MM.1S (cell line): ENCODE data around the gene NCS1.

ENCODE experiments used
- DNase-seq: peaks from one replicate; pipeline ENCODE4 v3.0.0-alpha.2; 2015
- H2AFZ ChIP-seq: fragments of 300-600 bp; sonication (generic); 2 replicates; pipeline ENCODE4 v1.6.0; 2016; ENCODE audit warnings: antibody characterized with exemption, low read length
- H3F3A ChIP-seq: fragments of 300-600 bp; sonication (generic); 2 replicates; pipeline ENCODE4 v1.6.1; 2016; ENCODE audit warnings: mild to moderate bottlenecking, antibody characterized with exemption, low read length, moderate library complexity, mixed read lengths; ENCODE audit not compliant: insufficient read depth
- H3K27ac ChIP-seq: fragments of 300-600 bp; sonication (generic); 2 replicates; pipeline ENCODE4 v1.5.1; 2016; ENCODE audit warnings: mild to moderate bottlenecking, low read length
- H3K27me3 ChIP-seq: fragments of 300-600 bp; sonication (generic); replicated peaks from 2 replicates; pipeline ENCODE4 v1.6.0; 2016; ENCODE audit warnings: low read length; ENCODE audit not compliant: insufficient read depth
- H3K36me3 ChIP-seq: fragments of 300-600 bp; sonication (generic); replicated peaks from 2 replicates; pipeline ENCODE4 v1.6.1; 2016; ENCODE audit warnings: mild to moderate bottlenecking, low read length, mixed read lengths; ENCODE audit not compliant: insufficient read depth
- H3K4me1 ChIP-seq: fragments of 300-600 bp; sonication (generic); 2 replicates; pipeline ENCODE4 v1.6.1; 2016; ENCODE audit warnings: low read length, mixed read lengths
- H3K4me2 ChIP-seq: fragments of 300-600 bp; sonication (generic); 2 replicates; pipeline ENCODE4 v1.6.0; 2016; ENCODE audit warnings: low read depth, low read length
- H3K4me3 ChIP-seq: fragments of 300-600 bp; sonication (generic); 2 replicates; pipeline ENCODE4 v1.5.1; 2016; ENCODE audit warnings: low read length, mixed read lengths
- H3K79me2 ChIP-seq: fragments of 300-600 bp; sonication (generic); 2 replicates; pipeline ENCODE4 v1.6.1; 2016; ENCODE audit warnings: mixed run types, low read length, mixed read lengths
- H3K9ac ChIP-seq: fragments of 300-600 bp; sonication (generic); 2 replicates; pipeline ENCODE4 v1.6.1; 2016; ENCODE audit warnings: low read length, mixed read lengths
- H3K9me2 ChIP-seq: fragments of 300-600 bp; sonication (generic); replicated peaks from 2 replicates; pipeline ENCODE4 v1.6.1; 2016; ENCODE audit warnings: mild to moderate bottlenecking, low read length, mixed read lengths; ENCODE audit not compliant: insufficient read depth
- H3K9me3 ChIP-seq: fragments of 300-600 bp; sonication (generic); replicated peaks from 2 replicates; pipeline ENCODE4 v1.6.1; 2016; ENCODE audit warnings: mild to moderate bottlenecking, low read length, mixed read lengths; ENCODE audit not compliant: insufficient read depth
- H4K20me1 ChIP-seq: fragments of 300-600 bp; sonication (generic); 2 replicates; pipeline ENCODE4 v1.6.1; 2016; ENCODE audit warnings: mild to moderate bottlenecking, low read length, moderate library complexity, mixed read lengths; ENCODE audit not compliant: insufficient read depth
- EZH2 ChIP-seq: fragments of 300-600 bp; sonication (generic); optimal IDR thresholded peaks from 2 replicates; pipeline ENCODE3; 2017; ENCODE audit warnings: low read depth, mild to moderate bottlenecking, antibody characterized with exemption, low read length, mixed read lengths
- EZH2phosphoT487 ChIP-seq: fragments of 300-600 bp; sonication (generic); IDR thresholded peaks from 2 replicates; pipeline ENCODE4 v1.6.1; 2018; ENCODE audit warnings: antibody characterized with exemption, low read length
- TF ChIP-seq, protein P1 (sequence below): fragments of 300-600 bp; sonication (generic); IDR thresholded peaks from 2 replicates; pipeline ENCODE4 v1.5.1; 2016; ENCODE audit warnings: antibody characterized with exemption, low read length, mixed read lengths

The NCS1 gene

DNA sequence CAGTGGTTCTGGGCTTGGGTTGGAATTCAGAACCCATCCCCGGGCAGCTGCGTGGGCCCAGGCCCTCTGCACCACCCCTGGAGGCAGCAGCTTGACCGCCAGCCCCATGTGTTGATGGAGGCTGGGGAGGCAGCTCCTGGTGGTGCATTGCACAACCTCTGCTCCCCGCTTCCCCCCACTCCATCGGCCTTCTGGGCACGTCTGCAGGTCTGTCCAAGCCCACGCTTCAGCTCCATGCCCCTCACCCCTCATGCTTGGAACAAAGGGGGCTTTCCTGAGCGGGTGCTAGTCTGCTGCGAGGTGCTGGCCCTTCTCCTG is 1.4 kb downstream of the NCS1 start:
- Histone ChIP-seq H3F3A (no peaks in the 10 kb centered on the region), H3K4me1 (no peaks in the 10 kb centered on the region), H3K36me3 (no peaks in the 10 kb centered on the region), H3K4me3 (no peak overlapping the region), H3K9ac (no peak overlapping the region), H3K9me2 (no peaks in the 10 kb centered on the region), H4K20me1 (no peaks in the 10 kb centered on the region), H3K9me3 (no peaks in the 10 kb centered on the region), H2AFZ (no peak overlapping the region), H3K4me2 (no peak overlapping the region), H3K27me3 (peaks cover 86% of the 10 kb centered on the region), H3K27ac (no peak overlapping the region), H3K79me2 (no peaks in the 10 kb centered on the region)
- TF ChIP-seq, protein P1, sequence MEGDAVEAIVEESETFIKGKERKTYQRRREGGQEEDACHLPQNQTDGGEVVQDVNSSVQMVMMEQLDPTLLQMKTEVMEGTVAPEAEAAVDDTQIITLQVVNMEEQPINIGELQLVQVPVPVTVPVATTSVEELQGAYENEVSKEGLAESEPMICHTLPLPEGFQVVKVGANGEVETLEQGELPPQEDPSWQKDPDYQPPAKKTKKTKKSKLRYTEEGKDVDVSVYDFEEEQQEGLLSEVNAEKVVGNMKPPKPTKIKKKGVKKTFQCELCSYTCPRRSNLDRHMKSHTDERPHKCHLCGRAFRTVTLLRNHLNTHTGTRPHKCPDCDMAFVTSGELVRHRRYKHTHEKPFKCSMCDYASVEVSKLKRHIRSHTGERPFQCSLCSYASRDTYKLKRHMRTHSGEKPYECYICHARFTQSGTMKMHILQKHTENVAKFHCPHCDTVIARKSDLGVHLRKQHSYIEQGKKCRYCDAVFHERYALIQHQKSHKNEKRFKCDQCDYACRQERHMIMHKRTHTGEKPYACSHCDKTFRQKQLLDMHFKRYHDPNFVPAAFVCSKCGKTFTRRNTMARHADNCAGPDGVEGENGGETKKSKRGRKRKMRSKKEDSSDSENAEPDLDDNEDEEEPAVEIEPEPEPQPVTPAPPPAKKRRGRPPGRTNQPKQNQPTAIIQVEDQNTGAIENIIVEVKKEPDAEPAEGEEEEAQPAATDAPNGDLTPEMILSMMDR, result no peak
- TF ChIP-seq EZH2phosphoT487 (no peak), EZH2 (no peak)
- no peak for DNase-seq

DNA sequence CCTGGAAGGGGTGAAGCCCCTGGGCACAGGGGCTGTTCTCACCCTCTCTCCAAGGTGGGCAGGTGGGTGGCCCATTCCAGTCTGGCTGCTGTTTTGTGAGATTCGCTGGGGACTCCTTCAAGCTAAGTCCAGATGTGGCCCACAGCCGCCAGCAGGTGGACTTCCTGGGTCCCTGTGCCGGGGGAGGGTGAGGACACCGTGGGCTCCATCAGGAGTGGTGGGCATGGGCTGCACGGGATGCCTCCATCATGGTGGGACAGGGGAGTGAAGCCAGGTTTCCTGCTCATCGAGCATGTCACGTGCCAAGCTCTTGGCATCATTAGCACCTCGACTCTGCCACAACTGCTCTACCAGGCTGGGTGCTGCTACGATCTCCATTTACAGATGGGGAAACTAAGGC is 1.8 kb downstream of the NCS1 start:
- Histone ChIP-seq H3K4me2 (no peak overlapping the region), H3K9me3 (no peaks in the 10 kb centered on the region), H3K4me1 (no peaks in the 10 kb centered on the region), H3K27ac (no peak overlapping the region), H3K4me3 (no peak overlapping the region), H2AFZ (no peak overlapping the region), H3F3A (no peaks in the 10 kb centered on the region), H3K36me3 (no peaks in the 10 kb centered on the region), H3K9me2 (no peaks in the 10 kb centered on the region), H3K79me2 (no peaks in the 10 kb centered on the region), H3K9ac (no peak overlapping the region), H3K27me3 (peaks cover 82% of the 10 kb centered on the region), H4K20me1 (no peaks in the 10 kb centered on the region)
- no peak for DNase-seq
- TF ChIP-seq, protein P1, result no peak
- TF ChIP-seq EZH2phosphoT487 (no peak), EZH2 (no peak)

DNA sequence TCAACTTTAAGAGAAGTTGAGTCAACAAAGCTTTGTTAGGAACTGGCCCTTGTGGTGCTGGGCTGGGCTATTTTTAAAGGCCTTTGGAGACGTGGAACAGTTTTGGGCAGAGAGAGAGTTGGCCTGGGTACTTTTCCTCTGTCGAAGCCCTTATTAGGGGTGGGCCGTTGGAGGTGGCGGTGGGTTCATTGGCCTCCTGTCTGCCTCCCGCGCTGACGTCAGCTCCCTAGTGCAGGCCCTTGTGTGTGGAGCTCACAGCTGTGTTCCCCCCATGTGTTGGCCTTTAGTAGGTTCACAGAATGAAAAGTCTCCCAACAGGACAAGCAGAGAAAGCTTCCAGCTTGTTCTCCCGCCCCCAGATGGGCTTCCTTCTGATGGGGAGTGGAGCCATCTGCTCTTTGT is 2.7 kb downstream of the NCS1 start:
- H3K27me3 ChIP-seq, result peaks cover 84% of the 10 kb centered on the region
- H3K27ac ChIP-seq, result no peak overlapping the region
- H3K9me3 ChIP-seq, result no peaks in the 10 kb centered on the region
- H3K79me2 ChIP-seq, result no peaks in the 10 kb centered on the region
- H4K20me1 ChIP-seq, result no peaks in the 10 kb centered on the region
- H3K4me3 ChIP-seq, result no peak overlapping the region
- no peaks in the 10 kb centered on the region for H3F3A ChIP-seq
- H3K4me2 ChIP-seq, result no peak overlapping the region
- no peaks in the 10 kb centered on the region for H3K9me2 ChIP-seq
- DNase-seq, result no peak
- no peak for TF ChIP-seq EZH2phosphoT487
- TF ChIP-seq, protein P1, result no peak
- TF ChIP-seq EZH2, result no peak
- no peak overlapping the region for H3K9ac ChIP-seq
- no peaks in the 10 kb centered on the region for H3K4me1 ChIP-seq
- no peak overlapping the region for H2AFZ ChIP-seq
- no peaks in the 10 kb centered on the region for H3K36me3 ChIP-seq
